Esophagus squamous epithelium (tissue), 4 donors: Measurements from ENCODE around the gene NUCB1.

Experiments used
- CTCF ChIP-seq, 6 experiments: fragments of 450-650 bp in 4 of 6; fragments of 200-600 bp in 2 of 6; sonication (generic) in 2 of 6; IDR thresholded peaks; one replicate each; pipeline ENCODE4 v1.5.1; 2016 to 2019; ENCODE audit warnings: antibody characterized with exemption in 6 of 6, mild to moderate bottlenecking in 4 of 6, moderate library complexity in 4 of 6
- POLR2A ChIP-seq, 4 donors: fragments of 450-650 bp; IDR thresholded peaks; one replicate each; pipeline ENCODE4 v1.6.1; 2017; ENCODE audit warnings: antibody characterized with exemption in 4 of 4, mild to moderate bottlenecking in 4 of 4, moderate library complexity in 3 of 4

- TF ChIP-seq POLR2A (IDR thresholded peaks at IDR 0.05) (no peak), CTCF (IDR thresholded peaks at IDR 0.05) (no peak)
Measured at GRCh38 chr19:48906324-48906723, 6.2 kb downstream of the NUCB1 start.
